Glutamatergic neuron (in vitro differentiated cells): ENCODE data around the gene CERKL. TPM values are rescaled to one million over a fixed set of nuclear protein-coding genes. Genes with fewer than 3 reads are reported as not detected.

ENCODE experiments used
- DNase-seq: peaks from one replicate; pipeline ENCODE4 v3.0.0; 2022
- H3K27ac Mint-ChIP-seq: one replicate; pipeline ENCODE4 v1.8.0; 2020; ENCODE audit warnings: mild to moderate bottlenecking, mixed read lengths, inconsistent platforms; ENCODE audit not compliant: unreplicated experiment
- H3K27me3 Mint-ChIP-seq: one replicate; pipeline ENCODE4 v1.8.0; 2020; ENCODE audit warnings: mild to moderate bottlenecking, moderate library complexity, mixed read lengths, inconsistent platforms; ENCODE audit not compliant: unreplicated experiment
- H3K36me3 Mint-ChIP-seq: one replicate; pipeline ENCODE4 v1.8.0; 2020; ENCODE audit warnings: mild to moderate bottlenecking, mixed read lengths, inconsistent platforms; ENCODE audit not compliant: unreplicated experiment
- H3K4me1 Mint-ChIP-seq: one replicate; pipeline ENCODE4 v1.8.0; 2020; ENCODE audit warnings: mild to moderate bottlenecking, low read depth, mixed read lengths, inconsistent platforms; ENCODE audit not compliant: unreplicated experiment
- H3K4me3 Mint-ChIP-seq: one replicate; pipeline ENCODE4 v1.8.0; 2020; ENCODE audit warnings: mild to moderate bottlenecking, mixed read lengths, inconsistent platforms; ENCODE audit not compliant: unreplicated experiment
- H3K9me3 Mint-ChIP-seq: one replicate; pipeline ENCODE4 v1.8.0; 2020; ENCODE audit warnings: mild to moderate bottlenecking, moderate library complexity, mixed read lengths, inconsistent platforms; ENCODE audit not compliant: unreplicated experiment
- total RNA-seq: library from RNA; stranded (reverse); fragmentation: NEBNext Ultra II Directional; extraction: Animal tissue kit (Norgen Biotek cat#: 25700); gene quantifications from one replicate; pipeline ENCODE4 v1.2.1, GENCODE V29; 2021; ENCODE audit not compliant: unreplicated experiment
- TF ChIP-seq, protein P1 (sequence below): fragments of 200-600 bp; sonication (generic); IDR thresholded peaks from one replicate; pipeline ENCODE4 v1.5.0; 2021; ENCODE audit not compliant: partially characterized antibody, unreplicated experiment

Gene CERKL
- total RNA-seq, 1 donor from 2014 or later, result 5.7 TPM

DNA sequence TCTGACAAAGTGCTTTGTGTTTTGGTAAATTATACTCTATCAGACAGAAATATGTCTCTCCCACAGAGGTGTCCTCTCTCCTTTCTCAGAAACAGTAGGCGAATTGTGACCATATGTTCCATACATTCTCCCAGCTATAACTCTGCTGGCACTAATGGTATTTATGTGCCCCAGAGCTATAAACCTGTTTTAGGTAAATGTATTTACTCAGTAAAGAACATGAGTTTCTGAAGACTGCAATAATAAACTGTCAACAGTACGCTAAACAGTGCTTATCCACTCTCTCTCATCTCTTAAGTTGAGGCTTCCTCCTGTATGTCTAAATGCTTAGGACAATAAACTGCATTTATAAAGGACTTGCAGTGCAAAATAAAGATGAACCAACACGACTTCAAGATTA, 141.2 kb downstream of the CERKL start:
- TF ChIP-seq, protein P1, sequence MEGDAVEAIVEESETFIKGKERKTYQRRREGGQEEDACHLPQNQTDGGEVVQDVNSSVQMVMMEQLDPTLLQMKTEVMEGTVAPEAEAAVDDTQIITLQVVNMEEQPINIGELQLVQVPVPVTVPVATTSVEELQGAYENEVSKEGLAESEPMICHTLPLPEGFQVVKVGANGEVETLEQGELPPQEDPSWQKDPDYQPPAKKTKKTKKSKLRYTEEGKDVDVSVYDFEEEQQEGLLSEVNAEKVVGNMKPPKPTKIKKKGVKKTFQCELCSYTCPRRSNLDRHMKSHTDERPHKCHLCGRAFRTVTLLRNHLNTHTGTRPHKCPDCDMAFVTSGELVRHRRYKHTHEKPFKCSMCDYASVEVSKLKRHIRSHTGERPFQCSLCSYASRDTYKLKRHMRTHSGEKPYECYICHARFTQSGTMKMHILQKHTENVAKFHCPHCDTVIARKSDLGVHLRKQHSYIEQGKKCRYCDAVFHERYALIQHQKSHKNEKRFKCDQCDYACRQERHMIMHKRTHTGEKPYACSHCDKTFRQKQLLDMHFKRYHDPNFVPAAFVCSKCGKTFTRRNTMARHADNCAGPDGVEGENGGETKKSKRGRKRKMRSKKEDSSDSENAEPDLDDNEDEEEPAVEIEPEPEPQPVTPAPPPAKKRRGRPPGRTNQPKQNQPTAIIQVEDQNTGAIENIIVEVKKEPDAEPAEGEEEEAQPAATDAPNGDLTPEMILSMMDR, result no peak
- Mint-ChIP-seq H3K4me3 (no peak overlapping the region), H3K36me3 (no peaks in the 10 kb centered on the region), H3K9me3 (no peaks in the 10 kb centered on the region), H3K27ac (no peak overlapping the region), H3K4me1 (no peaks in the 10 kb centered on the region), H3K27me3 (no peaks in the 10 kb centered on the region)
- no peak for DNase-seq

GRCh38 chr2:181500201-181500600, 156.7 kb downstream of the CERKL start:
- H3K27ac Mint-ChIP-seq, result no peak overlapping the region
- H3K27me3 Mint-ChIP-seq, result no peaks in the 10 kb centered on the region
- no peaks in the 10 kb centered on the region for H3K36me3 Mint-ChIP-seq
- H3K4me3 Mint-ChIP-seq, result no peak overlapping the region
- DNase-seq, result no peak
- no peaks in the 10 kb centered on the region for H3K9me3 Mint-ChIP-seq
- TF ChIP-seq, protein P1, result no peak
- H3K4me1 Mint-ChIP-seq, result no peaks in the 10 kb centered on the region

DNA sequence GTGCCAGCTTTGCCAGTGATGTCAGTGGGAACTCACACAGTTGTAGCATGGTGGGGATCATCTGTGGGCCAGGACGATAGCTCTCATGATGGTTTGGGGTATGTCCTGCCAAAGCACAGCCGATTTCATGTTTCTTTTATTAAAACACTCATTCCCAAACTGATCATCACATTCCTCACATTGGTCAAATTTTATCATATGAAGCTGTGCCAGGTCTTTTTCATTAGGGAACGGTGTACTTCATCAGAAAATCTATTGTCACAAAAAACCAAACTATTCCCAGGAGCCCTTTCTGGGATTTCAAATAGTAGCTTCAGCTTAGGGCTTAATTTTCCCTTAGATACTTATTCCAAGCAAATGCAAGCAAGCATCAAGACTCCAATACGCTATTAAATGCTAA, 157.7 kb downstream of the CERKL start:
- H3K27me3 Mint-ChIP-seq, result no peaks in the 10 kb centered on the region
- no peaks in the 10 kb centered on the region for H3K36me3 Mint-ChIP-seq
- H3K27ac Mint-ChIP-seq, result no peak overlapping the region
- no peak for DNase-seq
- no peaks in the 10 kb centered on the region for H3K9me3 Mint-ChIP-seq
- no peak overlapping the region for H3K4me3 Mint-ChIP-seq
- TF ChIP-seq, protein P1, result no peak
- H3K4me1 Mint-ChIP-seq, result no peaks in the 10 kb centered on the region

Other genes with a start within 250 kb of the CERKL start
- gene ITGA4, start 199.7 kb downstream of the CERKL start, total RNA-seq, result 5.4 TPM
- 65.5 TPM for gene NEUROD1, start 23.4 kb upstream of the CERKL start, total RNA-seq
- 32.8 TPM for gene ITPRID2, start 234.6 kb upstream of the CERKL start, total RNA-seq